SU-DHL-6 (cell line): ENCODE results near the gene MYH13.

Experiments
- EZH2phosphoT487 ChIP-seq: fragments of 200-600 bp; sonication (generic), shearing (Covaris generic); conservative IDR thresholded peaks from 2 replicates; pipeline ENCODE4 v1.6.1; 2018; ENCODE audit warnings: mild to moderate bottlenecking, antibody characterized with exemption, low read length, moderate library complexity, mixed read lengths
- TF ChIP-seq, protein P1 (sequence below): fragments of 200-600 bp; sonication (generic); IDR thresholded peaks from one replicate; pipeline ENCODE4 v1.5.1; 2017; ENCODE audit warnings: antibody characterized with exemption, mild to moderate bottlenecking, low read length, moderate library complexity; ENCODE audit not compliant: insufficient read depth, poor library complexity, severe bottlenecking

- TF ChIP-seq, protein P1, sequence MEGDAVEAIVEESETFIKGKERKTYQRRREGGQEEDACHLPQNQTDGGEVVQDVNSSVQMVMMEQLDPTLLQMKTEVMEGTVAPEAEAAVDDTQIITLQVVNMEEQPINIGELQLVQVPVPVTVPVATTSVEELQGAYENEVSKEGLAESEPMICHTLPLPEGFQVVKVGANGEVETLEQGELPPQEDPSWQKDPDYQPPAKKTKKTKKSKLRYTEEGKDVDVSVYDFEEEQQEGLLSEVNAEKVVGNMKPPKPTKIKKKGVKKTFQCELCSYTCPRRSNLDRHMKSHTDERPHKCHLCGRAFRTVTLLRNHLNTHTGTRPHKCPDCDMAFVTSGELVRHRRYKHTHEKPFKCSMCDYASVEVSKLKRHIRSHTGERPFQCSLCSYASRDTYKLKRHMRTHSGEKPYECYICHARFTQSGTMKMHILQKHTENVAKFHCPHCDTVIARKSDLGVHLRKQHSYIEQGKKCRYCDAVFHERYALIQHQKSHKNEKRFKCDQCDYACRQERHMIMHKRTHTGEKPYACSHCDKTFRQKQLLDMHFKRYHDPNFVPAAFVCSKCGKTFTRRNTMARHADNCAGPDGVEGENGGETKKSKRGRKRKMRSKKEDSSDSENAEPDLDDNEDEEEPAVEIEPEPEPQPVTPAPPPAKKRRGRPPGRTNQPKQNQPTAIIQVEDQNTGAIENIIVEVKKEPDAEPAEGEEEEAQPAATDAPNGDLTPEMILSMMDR, result no peak
- TF ChIP-seq EZH2phosphoT487, result no peak
Measured at GRCh38 chr17:10325031-10325695, 47.6 kb downstream of the MYH13 start.
